GM12878 (cell line): ENCODE measurements around the gene AKAP13. TPM values are rescaled to one million over a fixed set of nuclear protein-coding genes. Genes with fewer than 3 reads are reported as not detected.

Source experiments
- BCLAF1 ChIP-seq: fragments of 450-650 bp; IDR thresholded peaks from 2 replicates; pipeline ENCODE4 v1.6.1; 2017; ENCODE audit warnings: antibody characterized with exemption, mild to moderate bottlenecking, moderate library complexity
- BHLHE40 ChIP-seq, 2 experiments: fragments of 450-650 bp in 1 of 2; IDR thresholded peaks; 2 replicates each; pipeline ENCODE4 v1.6.1; 2011 to 2017; ENCODE audit warnings: low read depth in 2 of 2, borderline replicate concordance in 1 of 2, improper control_type of control experiment in 1 of 2, low read length in 1 of 2, mild to moderate bottlenecking in 1 of 2
- CBX3 ChIP-seq: fragments of 200-600 bp; sonication (generic); IDR thresholded peaks from 2 replicates; pipeline ENCODE4 v1.6.1; 2016; ENCODE audit warnings: low read depth, borderline replicate concordance
- CTCF ChIP-seq, 3 experiments: IDR thresholded peaks in 2 of 3; conservative IDR thresholded peaks in 1 of 3; 2 replicates each; pipeline ENCODE4 v1.5.1; 2011; ENCODE audit warnings: low read depth in 3 of 3, low read length in 3 of 3, mild to moderate bottlenecking in 3 of 3, control low read depth in 2 of 3, moderate library complexity in 2 of 3, inconsistent platforms in 1 of 3, mixed read lengths in 1 of 3; ENCODE audit not compliant: control insufficient read depth in 2 of 3, insufficient read depth in 1 of 3; ENCODE audit errors: extremely low read depth in 1 of 3
- IKZF2 ChIP-seq, 2 experiments: fragments of 450-650 bp; IDR thresholded peaks; 2 replicates each; pipeline ENCODE4 v1.6.1; 2017; ENCODE audit warnings: mild to moderate bottlenecking in 2 of 2, moderate library complexity in 2 of 2
- JUND ChIP-seq: IDR thresholded peaks from 2 replicates; pipeline ENCODE4 v1.6.1; 2012; ENCODE audit warnings: low read depth, mild to moderate bottlenecking, low read length, improper control_type of control experiment, moderate library complexity
- NRF1 ChIP-seq: conservative IDR thresholded peaks from 2 replicates; pipeline ENCODE4 v1.6.1; 2011; ENCODE audit warnings: mild to moderate bottlenecking, low read depth, low read length, improper control_type of control experiment
- RBBP5 ChIP-seq: fragments of 200-600 bp; sonication (generic); conservative IDR thresholded peaks from 2 replicates; pipeline ENCODE4 v1.6.1; 2016
- REST ChIP-seq: IDR thresholded peaks from 2 replicates; pipeline ENCODE4 v1.6.1; 2012; ENCODE audit warnings: mild to moderate bottlenecking, low read depth, low read length
- SPI1 ChIP-seq: IDR thresholded peaks from 2 replicates; pipeline ENCODE4 v1.6.1; 2011; ENCODE audit warnings: low read depth, mild to moderate bottlenecking, low read length, moderate library complexity, borderline replicate concordance; ENCODE audit not compliant: insufficient read depth
- SREBF2 ChIP-seq: IDR thresholded peaks from 2 replicates; pipeline ENCODE4 v1.6.1; 2012; ENCODE audit warnings: mild to moderate bottlenecking, low read length
- TBL1XR1 ChIP-seq: IDR thresholded peaks from 2 replicates; pipeline ENCODE4 v1.6.1; 2012; ENCODE audit warnings: low read depth, low read length, improper control_type of control experiment
- WRNIP1 ChIP-seq: IDR thresholded peaks from 2 replicates; pipeline ENCODE4 v1.6.1; 2011; ENCODE audit warnings: low read depth, low read length, improper control_type of control experiment, borderline replicate concordance
- ZBED1 ChIP-seq: IDR thresholded peaks from 2 replicates; pipeline ENCODE4 v1.6.1; 2016; ENCODE audit warnings: borderline replicate concordance
- ZNF217 ChIP-seq: fragments of 450-650 bp; IDR thresholded peaks from 2 replicates; pipeline ENCODE4 v1.6.1; 2017; ENCODE audit warnings: antibody characterized with exemption, mild to moderate bottlenecking
- ZNF592 ChIP-seq: fragments of 450-650 bp; IDR thresholded peaks from 2 replicates; pipeline ENCODE4 v1.6.1; 2017; ENCODE audit warnings: mild to moderate bottlenecking, moderate library complexity
- polyA plus RNA-seq, 11 experiments: library from polyadenylated mRNA; depleted of rRNA in 4 of 11; unstranded in 6 of 11; stranded (reverse) in 5 of 11; fragments of >200 nt; fragmentation: Nextera tagmentation in 4 of 11; fragmentation: Illumina TruSeq in 1 of 11; extraction: Ambion mirVana in 4 of 11; extraction: Trizol in 1 of 11; gene quantifications; 1 replicate in 1 of 11; 2 replicates in 10 of 11; pipeline versions ENCODE4 v1.2.1 to v1.2.3, GENCODE V29; 2011 to 2016; ENCODE audit warnings: inconsistent platforms in 2 of 11, missing spikeins in 2 of 11, low read depth in 1 of 11
- total RNA-seq, 4 experiments: library from RNA; depleted of rRNA in 3 of 4; stranded (reverse); fragments of >200 nt in 3 of 4; fragmentation: Illumina TruSeq in 1 of 4; extraction: Trizol in 1 of 4; gene quantifications; 2 replicates each; pipeline versions ENCODE4 v1.2.1 to v1.2.3, GENCODE V29; 2013 to 2021

Gene AKAP13
- total and polyA plus RNA-seq, 10 of the 15 experiments (the other 5 are each of a cell fraction or from before 2014, with no cell fraction given): 14.4 to 74.9 (median 55.1) TPM

- TF ChIP-seq REST (no peak), TBL1XR1 (no peak), BHLHE40 (IDR thresholded peaks at IDR 0.05; ENCODE audit: borderline replicate concordance in 1 of 2, low read depth in 2 of 2, low read length in 1 of 2) (no peak), SREBF2 (no peak), JUND (no peak), ZNF217 (peak; percentile 19; the same call in 1 of the 2 replicates), NRF1 (no peak), RBBP5 (no peak), ZBED1 (no peak), IKZF2 (IDR thresholded peaks at IDR 0.05) (0 out of 4 replicates have a peak, but pooled peaks have one; percentile 13 to 30), ZNF592 (no peak), SPI1 (no peak), CTCF (IDR thresholded peaks at IDR 0.05 in 2 of 3, conservative IDR thresholded peaks at IDR 0.05 in 1 of 3; ENCODE audit: control insufficient read depth in 2 of 3, extremely low read depth in 1 of 3, insufficient read depth in 1 of 3, low read depth in 3 of 3, low read length in 3 of 3) (no peak), BCLAF1 (no peak), CBX3 (no peak), WRNIP1 (no peak)
These were observed 40.9 kb downstream of the AKAP13 start (continued) for GRCh38 chr15:85421116-85421925.
